Measurements from ENCODE around the gene SLC25A25. TPM values are rescaled to one million over a fixed set of nuclear protein-coding genes. Genes with fewer than 3 reads are reported as not detected.
"Not testable (repeated sequence)": the region's sequence is repeated elsewhere in the genome, so short reads cannot be mapped to it uniquely, and the experiment has no call there.

The SLC25A25 gene
- total RNA-seq (14.4 TPM), polyA plus RNA-seq (23.1 TPM)

- Histone ChIP-seq H3K4me1 (ENCODE audit: insufficient read depth) (peaks cover 3% of the 10 kb centered on the region), H3K27ac (ENCODE audit: low read depth) (peak within 1 kb of the TSS; percentile 89), H3K4me3 (ENCODE audit: low read depth, low read length) (peak within 1 kb of the TSS; percentile 82), H3K36me3 (ENCODE audit: insufficient read depth) (no peaks in the 10 kb centered on the region)
- peak; percentile 97 for DNase-seq (ENCODE audit: extremely low spot score)
- WGBS: under 1% methylated on average over 67 of the region's 67 CpGs
Measured at GRCh38 chr9:128067645-128068385, at the start of gene SLC25A25. TSS of gene SLC25A25 (plus strand) at chr9:128068232. CDS start at chr9:128068320, 88 bp downstream.

DNA sequence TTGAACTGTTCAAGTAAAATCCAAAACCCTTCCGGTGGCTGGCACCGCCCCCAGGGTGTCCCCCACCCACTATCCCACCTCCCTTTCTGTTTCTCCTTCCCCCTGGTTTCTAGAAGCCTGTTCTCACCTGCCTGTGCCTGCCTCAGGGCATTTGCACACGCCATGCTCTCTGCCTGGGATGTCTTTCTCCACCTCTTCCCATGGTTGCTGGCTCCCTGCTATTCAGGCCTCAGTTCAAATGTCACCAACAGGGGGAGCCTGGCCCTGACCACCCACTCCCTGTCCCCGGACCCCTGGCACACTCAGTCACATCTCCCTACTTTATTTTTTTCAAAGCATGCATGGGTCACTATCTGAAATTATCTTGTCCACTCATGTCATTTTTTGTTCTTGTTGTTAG, 47.3 kb upstream of the SLC25A25 start:
- 83% methylated on average over 4 of the region's 4 CpGs for WGBS

DNA sequence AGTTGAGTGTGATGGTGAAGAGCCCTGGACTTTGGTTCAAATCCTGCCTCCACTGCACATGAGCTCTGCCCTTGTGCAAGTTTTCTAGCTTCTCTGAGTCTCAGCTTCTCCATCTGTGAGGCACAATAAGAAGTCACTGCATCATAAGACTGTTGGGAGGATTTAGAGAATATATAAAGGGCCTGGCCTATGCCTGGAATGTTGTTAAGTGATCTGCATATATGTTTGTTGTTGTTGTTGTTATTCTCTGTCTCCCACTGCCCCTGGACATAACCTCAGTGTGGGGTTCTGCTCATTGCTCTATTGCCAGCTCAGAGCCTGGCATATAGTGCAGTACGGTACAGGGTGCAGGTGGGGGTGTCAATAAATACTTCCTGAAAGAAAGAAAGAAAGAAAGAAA, 46.9 kb upstream of the SLC25A25 start:
- no peak for DNase-seq (ENCODE audit: extremely low spot score)
- Histone ChIP-seq H3K27ac (ENCODE audit: low read depth) (no peak overlapping the region), H3K36me3 (ENCODE audit: insufficient read depth) (no peaks in the 10 kb centered on the region), H3K4me1 (ENCODE audit: insufficient read depth) (no peaks in the 10 kb centered on the region), H3K4me3 (ENCODE audit: low read depth, low read length) (no peak overlapping the region)
- WGBS: 89% methylated on average over 1 of the region's 1 CpG

More for the DNA sequence above, 47.3 kb upstream of the SLC25A25 start:
- DNase-seq (ENCODE audit: extremely low spot score): no peak
- Histone ChIP-seq H3K36me3 (ENCODE audit: insufficient read depth) (no peaks in the 10 kb centered on the region), H3K4me1 (ENCODE audit: insufficient read depth) (no peaks in the 10 kb centered on the region), H3K27ac (ENCODE audit: low read depth) (no peak overlapping the region), H3K4me3 (ENCODE audit: low read depth, low read length) (no peak overlapping the region)

DNA sequence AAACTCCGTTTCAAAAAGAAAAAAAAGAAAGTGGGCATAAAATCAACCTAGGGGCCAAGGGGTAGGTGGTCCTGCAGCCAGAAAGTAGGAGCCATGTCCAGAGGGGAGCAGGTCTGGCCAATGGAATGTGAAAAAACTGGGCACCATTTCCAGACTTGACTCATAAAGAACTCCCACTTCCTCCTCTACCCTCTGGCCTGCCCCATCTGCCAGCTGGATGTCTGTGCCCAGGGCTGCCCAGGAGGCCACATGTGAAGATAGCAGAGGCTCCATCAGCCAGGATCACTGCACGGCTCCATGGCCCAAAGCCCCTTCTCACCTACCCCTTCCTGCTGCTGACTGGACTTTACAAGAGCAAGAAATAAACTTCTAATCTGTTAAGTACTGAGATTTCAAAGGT, 45.1 kb upstream of the SLC25A25 start:
- H3K4me3 ChIP-seq (ENCODE audit: low read depth, low read length): no peak overlapping the region
- 59% methylated on average over 2 of the region's 2 CpGs for WGBS
- no peak for DNase-seq (ENCODE audit: extremely low spot score)
- H3K4me1 ChIP-seq (ENCODE audit: insufficient read depth): no peaks in the 10 kb centered on the region
- no peaks in the 10 kb centered on the region for H3K36me3 ChIP-seq (ENCODE audit: insufficient read depth)
- H3K27ac ChIP-seq (ENCODE audit: low read depth): no peak overlapping the region

DNA sequence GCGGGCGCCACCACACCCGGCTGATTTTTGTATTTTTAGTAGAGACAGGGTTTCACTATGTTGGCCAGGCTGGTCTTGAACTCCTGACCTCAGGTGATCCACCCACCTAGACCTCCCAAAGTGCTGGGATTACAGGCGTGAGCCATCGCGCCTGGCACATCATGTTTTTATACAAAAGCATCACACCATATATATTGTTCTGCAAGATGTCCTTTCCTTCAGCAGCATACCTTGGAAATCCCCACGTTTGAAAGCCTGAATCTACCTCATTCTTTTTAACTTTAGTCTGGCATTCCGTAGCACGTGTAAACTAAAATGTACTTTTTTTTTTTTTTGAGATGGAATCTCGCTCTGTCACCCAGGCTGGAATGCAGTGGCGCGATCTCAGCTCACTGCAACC, 44.4 kb upstream of the SLC25A25 start:
- not testable (repeated sequence) for H3K36me3 ChIP-seq (ENCODE audit: insufficient read depth); H3K4me3 ChIP-seq (ENCODE audit: low read depth, low read length); H3K27ac ChIP-seq (ENCODE audit: low read depth); DNase-seq (ENCODE audit: extremely low spot score); H3K4me1 ChIP-seq (ENCODE audit: insufficient read depth)
- 80% methylated on average over 12 of the region's 12 CpGs for WGBS

GRCh38 chr9:128024761-128025308, 43.2 kb upstream of the SLC25A25 start:
- Histone ChIP-seq H3K4me3 (ENCODE audit: low read depth, low read length) (no peak overlapping the region), H3K27ac (ENCODE audit: low read depth) (no peak overlapping the region), H3K36me3 (ENCODE audit: insufficient read depth) (no peaks in the 10 kb centered on the region), H3K4me1 (ENCODE audit: insufficient read depth) (no peaks in the 10 kb centered on the region)
- no peak for DNase-seq (ENCODE audit: extremely low spot score)
- 80% methylated on average over 5 of the region's 5 CpGs for WGBS

- Histone ChIP-seq H3K36me3 (ENCODE audit: insufficient read depth) (no peaks in the 10 kb centered on the region), H3K4me3 (ENCODE audit: low read depth, low read length) (no peak overlapping the region), H3K4me1 (ENCODE audit: insufficient read depth) (no peaks in the 10 kb centered on the region), H3K27ac (ENCODE audit: low read depth) (no peak overlapping the region)
- WGBS: 81% methylated on average over 4 of the region's 4 CpGs
- DNase-seq (ENCODE audit: extremely low spot score): no peak
Measured at GRCh38 chr9:128025736-128026135, 42.3 kb upstream of the SLC25A25 start.

DNA sequence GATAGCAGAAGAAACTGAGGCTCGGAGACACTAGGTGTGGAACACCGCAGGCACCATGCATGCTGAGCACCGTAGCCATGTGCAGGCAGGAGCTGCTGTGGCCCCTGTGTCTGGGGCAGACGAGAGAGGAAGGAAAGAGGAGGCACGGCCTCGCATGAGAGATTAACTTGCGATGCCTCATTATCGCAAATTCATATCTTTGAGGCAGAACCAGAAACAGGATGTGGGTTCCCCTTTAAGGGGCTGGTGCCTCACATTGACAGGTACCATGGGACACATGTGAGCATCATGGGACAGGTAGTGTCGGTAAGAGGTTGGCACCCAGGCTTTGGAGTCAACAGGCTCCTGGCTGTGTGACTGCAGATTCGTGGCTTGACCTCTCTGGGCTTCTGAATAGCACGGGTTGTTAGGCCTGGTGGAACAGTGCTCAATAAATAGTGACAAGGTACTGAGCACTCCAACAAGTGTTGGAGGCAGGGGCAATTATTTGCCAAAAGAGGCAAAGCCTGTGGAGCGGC, 41.7 kb upstream of the SLC25A25 start:
- Histone ChIP-seq H3K27ac (ENCODE audit: low read depth) (no peak overlapping the region), H3K36me3 (ENCODE audit: insufficient read depth) (no peaks in the 10 kb centered on the region), H3K4me1 (ENCODE audit: insufficient read depth) (no peaks in the 10 kb centered on the region), H3K4me3 (ENCODE audit: low read depth, low read length) (no peak overlapping the region)
- DNase-seq (ENCODE audit: extremely low spot score): no peak
- 86% methylated on average over 12 of the region's 12 CpGs for WGBS

GRCh38 chr9:128026773-128027541, 41.1 kb upstream of the SLC25A25 start:
- Histone ChIP-seq H3K36me3 (ENCODE audit: insufficient read depth) (no peaks in the 10 kb centered on the region), H3K4me1 (ENCODE audit: insufficient read depth) (no peaks in the 10 kb centered on the region), H3K27ac (ENCODE audit: low read depth) (no peak overlapping the region), H3K4me3 (ENCODE audit: low read depth, low read length) (no peak overlapping the region)
- 77% methylated on average over 11 of the region's 11 CpGs for WGBS
- no peak for DNase-seq (ENCODE audit: extremely low spot score)

DNA sequence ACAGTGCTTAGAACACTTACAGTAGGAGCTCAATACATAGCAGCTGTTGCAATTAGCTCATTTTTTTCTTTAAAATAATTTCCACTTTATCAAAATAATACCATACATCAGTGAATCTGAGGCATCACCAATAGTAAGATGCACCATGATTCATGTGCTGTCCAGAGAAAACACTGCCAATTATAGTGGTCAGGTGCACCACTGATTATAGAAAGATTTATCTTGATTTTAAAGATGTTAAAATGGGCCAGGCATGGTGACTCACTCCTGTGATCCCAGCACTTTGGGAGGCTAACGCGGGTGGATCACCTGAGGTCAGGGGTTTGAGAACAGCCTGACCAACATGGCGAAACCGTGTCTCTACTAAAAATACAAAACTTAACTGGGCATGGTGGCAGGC, 40.3 kb upstream of the SLC25A25 start:
- DNase-seq (ENCODE audit: extremely low spot score): no peak
- no peaks in the 10 kb centered on the region for H3K36me3 ChIP-seq (ENCODE audit: insufficient read depth)
- no peaks in the 10 kb centered on the region for H3K4me1 ChIP-seq (ENCODE audit: insufficient read depth)
- no peak overlapping the region for H3K4me3 ChIP-seq (ENCODE audit: low read depth, low read length)
- H3K27ac ChIP-seq (ENCODE audit: low read depth): no peak overlapping the region
- 92% methylated on average over 4 of the region's 4 CpGs for WGBS

GRCh38 chr9:128033609-128034008, 34.4 kb upstream of the SLC25A25 start:
- H3K27ac ChIP-seq (ENCODE audit: low read depth): no peak overlapping the region
- DNase-seq (ENCODE audit: extremely low spot score): no peak
- 93% methylated on average over 4 of the region's 4 CpGs for WGBS
- H3K36me3 ChIP-seq (ENCODE audit: insufficient read depth): no peaks in the 10 kb centered on the region
- H3K4me1 ChIP-seq (ENCODE audit: insufficient read depth): no peaks in the 10 kb centered on the region
- no peak overlapping the region for H3K4me3 ChIP-seq (ENCODE audit: low read depth, low read length)

DNA sequence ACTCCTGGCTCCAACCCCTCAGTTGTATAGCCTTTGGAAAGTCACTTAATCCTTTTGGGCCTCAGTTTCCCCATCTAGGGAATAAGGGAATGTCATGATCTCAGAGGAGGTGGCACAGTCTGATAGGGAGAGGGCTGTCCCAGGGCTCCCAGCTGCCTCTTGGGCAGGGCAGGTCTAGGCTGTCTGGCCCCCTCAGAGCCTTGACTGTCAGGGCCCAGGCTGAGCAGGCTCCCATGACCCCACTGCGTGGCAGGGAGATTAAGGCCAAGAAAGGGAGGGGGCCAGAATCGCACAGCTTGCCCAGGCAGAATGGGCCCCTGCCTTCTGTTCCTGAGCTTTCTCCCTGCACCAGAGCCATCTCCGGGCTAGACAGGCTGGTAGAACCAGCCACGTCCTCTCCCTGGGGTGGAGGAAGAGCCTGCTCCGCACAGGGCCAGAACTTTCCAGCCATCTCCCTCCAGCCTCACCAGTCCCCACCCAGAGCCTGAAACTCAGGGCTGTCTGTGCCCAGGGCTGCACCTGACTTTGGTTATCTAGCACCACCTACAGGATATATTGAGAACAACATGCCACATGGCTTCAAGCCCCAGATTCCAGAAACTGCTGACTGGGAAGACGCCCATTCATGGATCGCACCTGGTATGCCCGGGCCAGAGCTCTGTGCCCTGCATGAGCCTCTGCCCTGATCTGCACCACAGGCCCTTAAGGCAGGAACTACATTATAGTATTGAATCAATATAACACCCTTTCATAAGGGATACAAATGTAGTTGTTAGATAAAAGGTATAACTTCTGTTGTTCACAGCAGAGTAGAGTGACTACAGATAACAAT, 33.0 kb upstream of the SLC25A25 start:
- 33% methylated on average over 8 of the region's 8 CpGs for WGBS
- Histone ChIP-seq H3K36me3 (ENCODE audit: insufficient read depth) (no peaks in the 10 kb centered on the region), H3K27ac (ENCODE audit: low read depth) (no peak overlapping the region), H3K4me1 (ENCODE audit: insufficient read depth) (no peaks in the 10 kb centered on the region), H3K4me3 (ENCODE audit: low read depth, low read length) (no peak overlapping the region)
- peak; percentile 43 for DNase-seq (ENCODE audit: extremely low spot score)

DNA sequence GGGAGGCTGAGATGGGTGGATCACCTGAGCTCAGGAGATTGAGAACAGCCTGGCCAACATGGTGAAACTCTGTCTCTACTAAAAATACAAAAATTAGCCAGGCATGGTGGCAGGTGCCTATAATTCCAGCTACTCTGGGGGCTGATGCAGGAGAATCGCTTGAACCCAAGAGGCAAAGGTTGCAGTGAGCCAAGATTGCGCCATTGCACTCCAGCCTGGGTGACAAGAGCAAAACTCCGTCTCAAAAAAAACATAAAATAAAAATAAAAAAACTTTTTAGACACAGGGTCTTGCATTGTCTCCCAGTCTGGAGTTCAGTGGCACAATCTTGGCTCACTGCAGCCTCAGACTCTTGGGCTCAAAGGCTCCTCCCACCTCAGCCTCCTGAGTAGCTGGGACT, 31.5 kb upstream of the SLC25A25 start:
- not testable (repeated sequence) for H3K4me3 ChIP-seq (ENCODE audit: low read depth, low read length); H3K27ac ChIP-seq (ENCODE audit: low read depth); DNase-seq (ENCODE audit: extremely low spot score); H3K4me1 ChIP-seq (ENCODE audit: insufficient read depth); H3K36me3 ChIP-seq (ENCODE audit: insufficient read depth)
- WGBS: 92% methylated on average over 3 of the region's 3 CpGs

Measured in urinary bladder (tissue), 4 donors.